Activated CD4-positive, CD25-positive, alpha-beta regulatory T cell treated with anti-CD3 and anti-CD28 coated beads, Interleukin-2, amount 50 U/mL, for 16 hours (primary cell): Measurements from ENCODE around the gene SLC35F1.
"Not testable (repeated sequence)": the region's sequence is repeated elsewhere in the genome, so short reads cannot be mapped to it uniquely, and the experiment has no call there.

ENCODE experiments used
- DNase-seq: peaks from one replicate; pipeline ENCODE4 v3.0.0-alpha.2; 2020; ENCODE audit warnings: low read depth, low spot score

SLC35F1 gene

GRCh38 chr6:117906958-117907600 lies at the start of gene SLC35F1:
Gene SLC35F1 (plus strand): TSS chr6:117907264.
- DNase-seq: no peak

GRCh38 chr6:117858601-117859000 lies 48.5 kb upstream of the SLC35F1 start:
- not testable (repeated sequence) for DNase-seq

- no peak for DNase-seq
Observed at GRCh38 chr6:117861545-117861944, 45.5 kb upstream of the SLC35F1 start.

DNA sequence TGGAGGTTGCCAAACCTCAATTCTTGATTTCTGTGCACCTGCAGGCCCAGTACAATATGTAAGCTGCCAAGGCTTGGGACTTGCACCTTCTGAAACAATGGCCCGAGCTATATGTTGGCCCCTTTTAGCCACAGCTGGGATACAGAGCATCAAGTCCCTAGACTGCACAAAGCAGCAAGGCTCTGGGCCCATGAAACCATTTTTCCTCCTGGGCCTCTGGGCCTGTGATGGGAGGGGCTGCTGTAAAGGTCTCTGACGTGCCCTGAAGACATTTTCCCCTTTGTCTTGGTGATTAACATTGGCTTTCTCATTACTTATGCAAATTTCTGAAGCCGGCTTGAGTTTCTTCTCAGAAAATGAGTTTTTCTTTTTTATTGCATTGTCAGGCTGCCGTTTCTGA lies 40.5 kb upstream of the SLC35F1 start:
- DNase-seq: no peak

- DNase-seq: no peak
Observed at GRCh38 chr6:117870486-117871242, 36.4 kb upstream of the SLC35F1 start.

DNA sequence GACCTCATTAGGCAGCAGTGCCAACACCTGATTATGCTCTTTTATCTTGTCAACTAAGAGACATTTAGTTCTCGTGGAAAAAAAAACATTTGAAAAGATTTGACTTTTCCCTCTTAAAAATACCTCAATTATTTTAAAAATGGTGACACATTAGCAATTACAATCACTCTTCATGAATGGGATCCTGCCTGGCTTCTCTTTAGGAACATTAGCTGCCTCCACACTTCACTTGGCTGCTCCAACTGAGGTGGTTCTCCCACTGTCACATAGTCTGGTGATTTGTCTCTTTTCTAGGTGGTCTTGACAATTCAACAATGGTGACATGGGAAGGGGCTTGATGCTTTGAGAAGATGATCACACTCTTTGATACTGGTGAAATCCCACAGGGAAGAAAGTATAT lies 26.2 kb upstream of the SLC35F1 start:
- no peak for DNase-seq

DNA sequence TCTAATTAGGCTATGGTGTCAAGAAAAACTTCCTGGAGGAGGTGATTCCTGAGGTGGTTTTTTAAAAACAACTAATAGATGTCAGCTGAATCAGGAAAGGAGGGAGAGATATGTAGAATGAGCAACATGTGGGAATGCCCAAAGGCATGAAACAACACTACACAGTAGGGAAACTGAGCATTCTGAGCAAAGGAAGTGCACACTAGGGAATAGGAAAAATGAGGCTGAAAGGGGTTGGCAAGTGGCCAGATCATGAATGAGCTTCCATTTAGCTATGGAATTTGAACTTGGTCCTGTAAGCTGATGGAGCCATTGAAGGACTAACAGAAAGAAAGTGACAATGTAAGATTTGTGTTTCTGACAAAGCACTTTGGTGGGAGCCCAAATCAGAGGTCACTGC lies 16.9 kb upstream of the SLC35F1 start:
- DNase-seq: no peak

GRCh38 chr6:117906507-117906957 lies 532 bp upstream of the SLC35F1 start:
- no peak for DNase-seq

GRCh38 chr6:117907601-117908245 lies 659 bp downstream of the SLC35F1 start:
- DNase-seq: no peak

DNA sequence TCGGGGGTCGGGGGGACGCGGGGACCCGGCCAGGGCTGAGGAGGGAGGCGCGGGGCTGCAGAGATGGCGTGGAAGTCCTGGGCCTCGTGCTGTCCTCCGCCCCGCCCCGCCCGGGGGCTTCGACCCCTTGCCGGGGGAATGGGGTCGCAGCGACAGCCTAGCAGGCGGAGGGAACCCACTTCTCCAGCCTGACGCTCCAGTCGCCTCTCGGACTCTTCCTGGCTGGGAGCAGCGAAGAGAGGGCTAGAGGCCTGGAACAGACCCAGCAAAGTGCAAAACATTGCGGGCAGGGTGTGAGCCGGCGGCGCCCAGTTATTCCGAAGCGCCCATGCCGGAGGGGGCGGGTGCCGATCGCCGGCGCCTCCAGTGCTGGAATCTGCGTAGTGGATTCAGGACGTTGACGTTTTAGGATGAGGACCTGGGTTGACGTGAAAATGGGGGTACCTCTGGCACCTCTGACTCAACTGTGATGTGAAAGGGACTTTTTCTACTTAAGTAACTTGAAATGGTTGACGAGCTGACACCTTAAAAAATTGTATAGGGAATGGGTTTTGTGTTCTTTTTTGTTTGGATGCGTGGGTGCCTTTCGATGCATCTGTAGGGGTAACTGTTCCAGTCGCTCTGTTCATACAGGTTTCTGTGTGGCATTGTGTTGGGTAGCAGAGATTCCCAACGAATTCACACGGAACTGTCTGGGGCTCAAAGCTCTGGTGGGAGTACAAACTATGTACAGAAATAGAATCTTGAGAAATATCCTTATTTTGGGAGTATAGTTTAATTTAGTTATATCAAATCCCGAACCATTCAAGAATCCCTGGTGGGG lies 1.4 kb downstream of the SLC35F1 start:
- no peak for DNase-seq

- no peak for DNase-seq
Observed at GRCh38 chr6:117909638-117910037, 2.6 kb downstream of the SLC35F1 start.

- no peak for DNase-seq
Observed at GRCh38 chr6:117910549-117910948, 3.5 kb downstream of the SLC35F1 start.

- DNase-seq: no peak
Observed at GRCh38 chr6:117911150-117911549, 4.1 kb downstream of the SLC35F1 start.

- DNase-seq: no peak
Observed at GRCh38 chr6:117911660-117912059, 4.6 kb downstream of the SLC35F1 start.

- DNase-seq: no peak
Observed at GRCh38 chr6:117915846-117916245, 8.8 kb downstream of the SLC35F1 start.

GRCh38 chr6:117916483-117916882 lies 9.4 kb downstream of the SLC35F1 start:
- DNase-seq: no peak

- no peak for DNase-seq
Observed at GRCh38 chr6:117917176-117917575, 10.1 kb downstream of the SLC35F1 start.

- DNase-seq: no peak
Observed at GRCh38 chr6:117918454-117918853, 11.4 kb downstream of the SLC35F1 start.

- DNase-seq: no peak
Observed at GRCh38 chr6:117919275-117919674, 12.2 kb downstream of the SLC35F1 start.

- no peak for DNase-seq
Observed at GRCh38 chr6:117919775-117920729, 13.0 kb downstream of the SLC35F1 start.

GRCh38 chr6:117924690-117925089 lies 17.6 kb downstream of the SLC35F1 start:
- DNase-seq: no peak
